Activated CD4-positive, CD25-positive, alpha-beta regulatory T cell treated with anti-CD3 and anti-CD28 coated beads, Interleukin-2, amount 50 U/mL, for 24 hours (primary cell): Measurements from ENCODE around the gene PPP2R5C.

Experiments used
- ATAC-seq, 2 donors: fragments of 150-1000 bp; cut with Tn5 transposase; one replicate each; pipeline ENCODE4 v1.10.0; 2021; ENCODE audit warnings: mild to moderate bottlenecking in 1 of 2, moderate library complexity in 1 of 2

The PPP2R5C gene

DNA sequence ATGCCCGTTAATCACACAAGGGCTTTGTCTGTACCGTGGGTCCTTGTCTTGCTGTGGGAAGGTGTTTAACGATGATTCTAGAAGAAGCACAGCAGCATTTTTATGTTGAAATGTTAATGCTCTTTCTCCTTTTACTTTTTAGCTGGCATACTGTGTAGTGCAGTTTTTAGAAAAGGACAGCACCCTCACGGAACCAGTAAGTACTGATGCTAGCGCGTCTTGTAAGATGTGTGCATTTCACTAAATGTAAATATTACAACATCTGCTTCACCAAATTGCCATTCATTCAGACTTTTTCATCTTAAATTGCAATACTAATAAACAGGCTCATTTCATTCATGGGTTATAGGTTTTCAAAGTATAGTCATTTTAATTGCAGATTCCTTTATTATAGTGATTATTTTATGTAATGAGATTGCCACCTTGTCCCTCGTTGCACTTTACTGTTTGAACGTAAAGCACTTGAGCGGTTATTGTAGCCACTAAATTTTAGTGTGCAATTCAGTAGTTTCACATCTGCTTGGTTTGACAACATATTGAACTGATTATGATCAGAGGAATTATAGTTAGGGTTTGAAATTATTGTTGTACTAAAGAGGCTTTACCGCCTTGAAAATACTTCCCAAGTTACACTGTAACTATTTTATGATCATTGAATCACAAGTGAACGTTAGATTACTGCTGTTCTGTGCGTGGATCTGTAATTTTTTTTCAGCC is 133.0 kb downstream of the PPP2R5C start:
- no peak for ATAC-seq

DNA sequence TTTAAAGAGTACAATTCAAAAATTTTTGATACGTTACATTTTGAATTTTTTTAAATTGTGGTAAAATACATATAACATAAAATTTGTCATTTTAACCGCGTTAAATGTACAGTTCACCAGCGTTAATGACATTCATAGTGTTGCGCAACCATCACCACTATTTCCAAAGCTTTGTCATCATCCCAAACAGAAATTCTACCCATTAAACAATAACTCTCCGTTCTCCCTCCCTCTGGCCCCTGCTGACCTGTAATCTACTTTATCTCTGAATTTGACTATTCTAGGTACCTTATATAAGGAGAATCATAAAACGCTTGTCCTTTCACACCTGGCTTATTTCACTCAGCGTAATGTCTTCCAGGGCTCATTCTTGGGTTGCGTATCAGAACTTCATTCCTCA is 133.7 kb downstream of the PPP2R5C start:
- ATAC-seq = no peak

DNA sequence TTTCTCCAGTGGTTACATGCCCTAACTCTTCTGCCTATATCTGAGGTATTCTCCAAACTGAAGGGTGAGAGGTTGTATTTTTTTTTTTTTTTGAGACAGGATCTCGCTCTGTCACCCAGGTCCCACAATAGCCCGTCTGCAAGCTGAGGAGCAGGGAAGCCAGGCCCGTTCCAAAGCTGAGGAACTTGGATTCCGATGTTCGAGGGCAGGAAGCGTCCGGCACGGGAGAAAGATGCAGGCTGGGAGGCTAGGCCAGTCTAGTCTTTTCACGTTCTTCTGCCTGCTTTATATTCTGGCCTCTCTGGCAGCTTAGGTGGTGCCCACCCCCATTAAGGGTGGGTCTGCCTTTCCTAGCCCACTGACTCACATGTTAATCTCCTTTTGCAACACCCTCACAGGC is 135.8 kb downstream of the PPP2R5C start:
- ATAC-seq = no peak

DNA sequence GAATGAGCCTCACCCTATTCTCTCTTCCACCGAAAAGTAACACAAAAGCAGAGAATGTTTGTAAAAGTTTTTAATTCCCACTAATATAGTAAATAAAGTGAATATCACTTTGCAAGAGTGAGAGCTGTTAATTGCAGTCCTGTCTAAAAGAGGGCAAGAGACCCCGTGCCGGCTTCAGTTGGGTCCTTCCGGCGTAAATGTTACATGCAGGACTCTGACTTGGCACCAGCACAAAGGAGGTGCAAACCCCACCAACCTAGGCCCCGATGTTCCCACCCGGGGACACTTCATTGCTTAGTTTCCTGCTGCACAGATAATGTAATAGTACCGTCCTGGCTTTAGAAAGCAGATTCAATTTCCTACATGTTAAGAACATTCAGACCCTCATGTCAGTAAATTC is 136.9 kb downstream of the PPP2R5C start:
- ATAC-seq = no peak

DNA sequence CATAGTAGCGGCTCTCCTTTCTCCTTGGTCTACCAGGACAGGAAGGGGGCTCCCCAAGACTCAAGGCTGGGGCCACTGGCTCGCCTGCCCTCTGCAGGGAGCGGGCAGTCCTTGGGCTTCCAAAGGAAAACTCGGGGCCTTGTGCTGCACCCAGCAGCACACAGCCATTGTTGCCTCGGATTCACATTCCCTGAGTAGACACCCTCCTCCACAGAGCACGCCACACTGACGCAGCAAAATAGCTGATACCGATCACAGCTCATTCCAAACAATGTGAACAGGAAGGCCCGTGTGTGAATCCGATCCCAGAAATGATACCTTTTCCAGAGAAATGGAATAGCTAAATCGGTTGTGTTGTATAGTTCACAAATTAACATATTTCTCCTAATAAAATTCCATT is 137.8 kb downstream of the PPP2R5C start:
- ATAC-seq = no peak

DNA sequence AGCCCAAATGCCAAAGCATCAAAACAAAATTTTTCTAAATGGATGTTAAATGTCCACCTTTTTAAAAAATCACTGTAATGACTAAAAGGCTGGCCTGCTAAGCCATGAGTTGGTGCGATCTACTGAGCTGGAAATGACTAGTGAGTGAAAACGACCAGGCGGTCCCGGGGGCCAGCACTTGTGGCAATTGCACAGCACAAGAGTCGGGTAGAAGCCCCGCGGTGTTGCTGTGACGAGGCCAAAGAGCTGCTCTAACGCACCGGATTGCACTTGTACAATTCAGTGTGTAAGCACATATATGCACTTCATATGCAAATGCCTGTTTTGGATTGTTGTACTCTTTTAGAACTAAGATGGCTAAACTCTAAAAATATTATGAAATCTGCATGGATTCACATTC is 138.7 kb downstream of the PPP2R5C start:
- ATAC-seq = no peak

DNA sequence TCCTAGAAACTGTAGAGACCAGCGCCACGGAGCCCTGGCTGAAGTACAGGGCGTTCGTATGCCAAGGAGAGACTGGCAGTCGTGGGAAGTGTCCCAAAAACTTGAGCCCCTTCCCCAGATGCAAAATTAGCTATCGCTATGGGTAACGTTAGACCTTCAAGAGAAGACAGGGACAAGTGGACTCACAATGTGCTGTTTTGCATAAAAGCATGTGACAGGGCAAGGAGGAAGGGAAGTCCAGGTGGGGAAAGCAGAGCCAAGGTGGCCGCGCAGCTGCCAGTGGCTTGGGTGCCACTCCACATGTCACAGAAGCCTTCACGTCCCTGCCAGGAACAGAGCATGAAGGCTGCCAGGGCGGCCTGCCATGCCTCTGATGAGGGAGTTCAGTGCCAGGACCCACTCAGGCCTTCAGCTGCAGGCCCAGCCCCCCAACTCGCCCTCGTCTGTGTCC is 141.6 kb downstream of the PPP2R5C start:
- no peak for ATAC-seq

DNA sequence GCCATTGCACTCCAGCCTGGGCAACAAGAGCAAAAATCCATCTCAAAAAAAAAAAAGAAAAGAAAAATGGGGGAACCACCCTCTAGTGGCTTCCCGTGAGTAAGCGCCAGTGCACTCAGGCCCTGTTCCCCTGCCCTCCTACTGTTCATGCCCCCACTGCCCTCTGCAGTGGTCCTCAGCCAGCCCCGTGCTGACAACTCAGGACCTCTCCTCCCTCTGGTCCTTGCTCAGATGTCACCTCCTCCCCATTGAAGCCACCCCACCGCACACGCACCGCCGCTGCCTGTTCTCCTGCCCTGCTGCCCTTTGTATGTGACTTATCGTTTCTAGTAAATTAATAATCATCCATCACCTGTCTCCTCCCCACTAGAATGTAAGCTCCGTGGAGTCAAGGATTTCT is 144.1 kb downstream of the PPP2R5C start:
- no peak for ATAC-seq

DNA sequence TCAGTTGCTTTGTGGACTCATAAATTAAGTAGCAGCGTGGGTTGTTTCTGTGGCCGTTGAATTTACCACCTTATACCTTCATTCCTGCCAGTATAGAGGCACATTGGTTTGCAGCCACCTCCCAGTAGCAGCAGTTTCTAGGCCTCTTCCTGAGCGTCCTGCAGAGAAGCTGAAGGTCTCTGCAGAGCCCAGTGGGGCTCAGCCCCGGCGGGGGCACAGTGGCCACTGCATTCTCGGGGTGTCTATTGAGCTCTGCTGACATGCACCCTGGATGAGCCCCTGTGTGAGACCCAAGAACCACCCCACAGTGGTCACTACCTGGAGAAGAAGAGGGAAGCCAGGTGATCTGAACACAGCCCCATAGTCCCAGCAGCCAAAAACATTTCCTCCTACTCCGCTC is 145.1 kb downstream of the PPP2R5C start:
- ATAC-seq = no peak

DNA sequence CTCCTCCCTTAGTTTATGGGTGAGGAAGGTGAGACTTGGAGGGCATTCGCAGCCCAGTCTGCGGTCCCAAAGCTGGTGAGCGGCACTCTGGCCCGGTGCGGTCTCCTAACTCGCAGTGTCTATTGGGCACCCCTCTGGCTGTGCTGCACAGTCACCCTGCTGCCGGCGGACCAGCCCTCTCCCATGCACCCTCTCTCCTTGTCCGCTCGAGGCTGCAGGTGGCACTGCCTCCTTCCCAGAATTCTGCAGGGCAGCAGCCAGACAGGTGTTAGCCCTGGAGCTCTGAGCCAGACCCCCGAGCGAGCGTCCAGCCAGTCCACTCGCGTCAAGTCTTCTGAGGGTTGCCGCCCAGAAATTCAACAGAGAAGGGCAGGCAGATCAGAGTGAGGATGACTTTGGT is 146.1 kb downstream of the PPP2R5C start:
- no peak for ATAC-seq

DNA sequence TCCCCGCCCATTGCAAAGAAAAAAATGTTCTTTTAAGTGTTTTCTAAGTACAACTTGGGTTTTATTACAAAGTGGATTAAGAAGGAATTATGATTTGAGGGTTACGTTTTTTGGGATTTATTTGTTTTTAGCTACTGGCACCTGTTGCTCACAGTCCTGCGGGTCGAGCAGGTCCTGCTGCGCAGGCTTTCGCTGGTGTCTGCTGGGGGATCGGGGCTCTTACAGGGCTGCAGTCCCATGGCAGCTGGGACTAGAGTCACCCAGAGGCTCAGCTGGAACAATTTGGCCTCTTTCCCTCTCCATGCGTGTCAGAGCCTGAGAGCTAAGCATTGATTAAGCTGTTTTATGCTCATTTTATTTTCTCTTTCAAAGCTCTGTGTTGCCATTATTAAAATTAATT is 147.3 kb downstream of the PPP2R5C start:
- no peak for ATAC-seq

DNA sequence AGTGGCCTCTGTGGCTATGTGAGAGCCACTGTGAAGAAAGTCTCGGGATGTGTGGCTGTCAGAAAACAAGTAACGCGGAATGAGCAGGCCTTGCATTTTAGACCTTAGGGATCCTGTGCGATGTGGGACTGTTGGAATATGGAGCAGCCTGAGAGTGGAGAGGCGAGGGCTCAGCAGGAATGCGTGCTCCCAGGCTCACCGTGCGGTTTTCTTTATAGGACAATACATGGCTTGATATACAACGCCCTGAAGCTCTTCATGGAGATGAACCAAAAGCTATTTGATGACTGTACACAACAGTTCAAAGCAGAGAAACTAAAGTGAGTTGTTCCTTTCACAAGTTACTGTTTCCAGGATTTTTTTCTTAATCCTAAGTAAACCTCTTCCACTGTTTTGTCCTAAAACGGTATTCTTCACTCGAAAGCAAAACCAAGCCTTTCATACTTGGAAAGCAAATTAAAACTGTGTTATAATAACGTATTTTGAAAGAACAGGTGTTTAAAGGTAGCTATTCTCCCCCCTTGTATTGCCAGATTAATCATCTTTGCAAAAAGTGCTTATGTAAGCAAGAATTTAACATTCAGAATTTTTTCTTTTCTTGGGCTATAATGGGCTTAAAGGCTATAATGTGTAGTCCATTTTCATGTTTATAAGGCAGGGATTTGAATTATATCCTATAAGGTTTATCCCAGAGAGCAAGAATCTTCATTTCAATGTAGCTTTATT is 148.0 kb downstream of the PPP2R5C start:
- ATAC-seq = no peak

DNA sequence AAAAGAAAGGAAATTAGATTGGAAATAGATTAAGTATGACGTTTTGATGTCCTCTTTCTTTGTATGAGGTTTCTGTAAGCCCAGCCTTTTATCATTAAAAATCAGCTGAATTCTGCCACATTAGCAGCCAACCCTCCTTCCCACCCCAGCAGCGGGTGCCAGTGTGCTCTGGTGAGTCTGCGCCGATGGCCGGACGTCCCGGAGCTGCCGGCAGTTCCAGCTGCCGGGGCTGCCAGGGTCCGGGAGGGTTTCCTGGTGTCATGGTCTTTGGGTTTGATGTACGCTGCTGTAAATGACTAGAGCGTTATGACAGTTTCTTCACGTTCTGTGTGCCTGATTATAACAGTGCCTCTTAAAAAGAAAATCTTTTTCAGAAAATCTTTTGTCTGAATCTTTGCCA is 151.3 kb downstream of the PPP2R5C start:
- no peak for ATAC-seq

DNA sequence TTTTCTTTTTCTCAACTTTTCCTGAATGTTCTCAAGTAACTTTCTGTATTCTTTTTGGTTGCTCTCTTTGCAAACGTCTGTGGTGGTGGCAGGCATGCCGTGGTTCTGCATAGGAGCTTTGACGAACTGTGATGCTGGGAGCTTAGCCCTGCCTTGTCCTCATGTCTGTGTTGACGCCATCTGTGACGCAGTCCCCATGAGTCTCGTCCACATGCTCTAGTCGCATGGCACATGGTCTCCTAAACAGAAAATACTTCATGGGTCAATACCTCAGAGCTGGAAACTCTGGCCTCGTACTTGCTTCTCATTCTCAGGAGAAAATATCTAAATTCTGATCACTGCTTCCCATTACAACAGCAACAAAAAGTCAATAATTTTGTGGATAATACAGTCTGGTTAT is 152.6 kb downstream of the PPP2R5C start:
- no peak for ATAC-seq

DNA sequence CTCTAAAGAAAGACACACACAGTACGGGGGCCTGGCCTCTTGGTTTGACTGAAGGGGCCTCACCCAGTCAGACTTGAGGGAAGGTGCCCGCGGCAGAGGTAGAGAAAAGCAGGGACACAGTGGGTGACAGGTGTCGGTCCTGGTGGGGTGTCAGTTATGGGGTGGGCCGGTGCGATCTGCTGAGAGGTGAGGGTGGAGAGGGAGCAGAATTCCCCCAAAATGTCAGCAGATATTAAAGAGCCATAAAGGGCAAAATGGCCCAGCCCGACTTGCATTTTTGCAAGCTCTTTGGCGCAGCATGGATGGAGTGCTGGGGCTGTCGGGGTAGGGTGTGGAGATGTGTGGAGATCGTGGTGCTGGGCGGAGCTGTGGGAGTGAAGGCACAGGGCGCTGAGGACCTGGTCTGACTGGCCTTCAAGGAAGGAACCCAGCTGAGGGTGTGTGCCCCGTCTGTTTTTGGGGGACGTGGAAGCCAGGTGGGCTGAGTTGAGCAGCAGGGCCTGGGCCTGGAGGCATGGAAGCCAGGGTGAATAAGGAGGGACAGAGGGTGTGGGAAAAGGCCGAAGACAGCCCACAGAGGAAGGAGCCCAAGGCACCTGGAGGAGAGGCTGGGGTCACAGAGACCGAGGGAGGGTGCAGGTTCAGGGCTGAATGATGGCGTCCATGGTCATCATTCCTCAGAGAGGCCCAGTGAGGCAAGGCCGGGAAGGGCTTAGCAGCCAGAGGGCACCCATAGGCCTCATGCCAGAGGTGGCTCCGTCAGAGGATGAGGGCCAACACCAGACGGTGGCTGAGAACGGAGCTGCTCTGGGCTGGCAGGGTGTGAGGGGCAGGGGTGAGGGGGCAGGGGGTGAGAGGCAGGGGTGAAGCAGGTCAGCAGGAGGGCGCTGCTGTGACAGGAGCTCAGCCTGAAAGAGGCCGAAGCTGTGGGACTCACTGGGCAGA is 154.6 kb downstream of the PPP2R5C start:
- no peak for ATAC-seq

DNA sequence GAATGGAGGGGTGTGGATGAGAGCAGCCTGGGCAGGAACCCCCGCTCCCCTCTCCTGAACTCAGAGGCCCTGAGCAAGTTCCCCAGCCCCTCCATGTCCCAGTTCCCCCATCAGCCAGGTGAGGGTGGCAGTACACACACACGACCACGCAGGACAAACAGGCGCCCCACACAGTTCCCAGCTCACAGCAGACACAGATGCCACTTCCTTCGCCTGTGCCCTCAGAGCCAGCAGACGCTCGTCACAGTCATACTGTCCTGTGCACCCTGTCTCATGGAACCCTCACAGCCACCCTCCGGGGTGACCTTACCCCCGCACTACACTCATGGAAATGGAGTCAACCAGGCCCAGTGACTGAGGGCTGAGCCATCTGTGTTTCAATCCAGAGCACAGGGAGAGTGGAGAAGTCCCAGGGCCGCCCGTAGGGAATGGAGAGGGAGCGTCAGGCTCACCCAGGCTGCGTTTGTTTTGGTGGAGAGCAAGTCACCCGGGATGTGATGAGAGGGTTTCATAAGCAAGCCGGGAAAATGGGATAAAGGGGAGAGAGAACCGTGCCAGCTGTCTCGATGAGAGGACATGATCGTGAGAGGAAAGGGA is 155.4 kb downstream of the PPP2R5C start:
- ATAC-seq = no peak

DNA sequence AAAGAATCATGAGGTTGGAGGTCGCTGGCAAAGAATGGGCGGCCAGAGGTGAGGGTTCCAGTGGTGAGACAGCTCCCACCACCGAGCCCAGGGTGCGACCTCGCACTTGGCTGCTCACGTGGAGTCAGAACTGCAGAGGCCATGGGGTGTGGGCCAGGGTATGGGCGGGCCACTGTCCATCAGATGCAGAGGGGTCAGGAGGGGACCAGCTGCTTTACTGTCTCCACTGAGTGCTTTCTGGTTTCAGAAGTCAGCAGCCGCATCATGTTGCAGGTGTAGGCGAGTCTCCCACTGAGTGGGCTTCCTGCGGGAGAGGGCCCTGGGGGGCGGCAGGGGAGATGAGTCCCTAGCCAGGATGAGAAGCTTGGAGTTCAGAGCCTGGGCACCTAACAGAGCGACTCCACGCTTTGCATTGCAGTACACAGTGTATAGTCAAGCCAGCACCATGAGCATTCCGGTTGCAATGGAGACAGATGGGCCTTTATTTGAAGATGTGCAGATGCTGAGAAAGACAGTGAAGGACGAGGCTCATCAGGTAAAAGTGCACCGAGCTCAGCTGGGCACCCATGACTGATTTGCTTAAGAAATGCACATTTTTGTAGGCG is 156.0 kb downstream of the PPP2R5C start:
- ATAC-seq = no peak

DNA sequence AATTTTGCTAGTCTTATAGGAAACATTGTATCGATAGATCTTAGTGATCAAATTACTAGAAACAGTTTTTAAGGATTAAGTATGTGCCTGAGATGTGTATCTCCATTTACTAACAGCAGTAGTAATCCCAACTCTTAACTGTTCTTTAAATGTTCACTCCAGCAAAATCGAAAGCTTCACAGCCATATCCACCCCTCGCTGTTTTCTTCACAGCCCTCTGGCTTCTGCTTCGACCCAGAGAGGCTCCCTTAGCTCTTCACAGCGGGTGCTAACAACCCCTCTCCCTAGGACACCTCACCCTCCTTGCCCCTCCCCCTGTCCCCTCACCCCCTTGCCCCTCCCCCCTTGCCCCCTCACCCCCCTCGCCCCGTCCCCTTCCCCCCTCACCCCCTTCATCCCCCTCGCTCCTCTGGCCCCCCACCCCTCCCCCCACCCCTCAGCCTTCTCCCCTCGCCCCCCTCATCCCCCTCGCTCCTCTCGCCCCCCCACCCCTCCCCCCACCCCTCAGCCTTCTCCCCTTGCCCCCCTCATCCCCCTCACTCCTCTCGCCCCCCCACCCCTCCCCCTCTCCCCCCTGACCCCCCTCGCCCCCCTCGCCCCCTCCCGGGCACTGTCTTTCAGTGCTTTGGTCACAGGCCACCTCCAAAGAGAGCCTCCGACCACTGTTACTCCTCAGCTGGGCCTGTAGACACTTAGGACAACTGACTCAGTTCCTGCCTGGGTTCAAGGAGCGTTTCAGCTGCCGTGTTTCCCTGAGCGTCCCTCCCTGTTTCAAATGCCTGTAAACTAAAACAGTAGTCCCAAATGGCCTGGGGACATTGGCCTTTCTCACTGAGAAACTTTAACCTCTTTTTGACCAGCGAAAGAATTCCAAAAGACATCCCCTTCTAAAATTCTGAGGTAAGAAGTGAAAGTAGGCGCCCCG is 156.8 kb downstream of the PPP2R5C start:
- no peak for ATAC-seq

DNA sequence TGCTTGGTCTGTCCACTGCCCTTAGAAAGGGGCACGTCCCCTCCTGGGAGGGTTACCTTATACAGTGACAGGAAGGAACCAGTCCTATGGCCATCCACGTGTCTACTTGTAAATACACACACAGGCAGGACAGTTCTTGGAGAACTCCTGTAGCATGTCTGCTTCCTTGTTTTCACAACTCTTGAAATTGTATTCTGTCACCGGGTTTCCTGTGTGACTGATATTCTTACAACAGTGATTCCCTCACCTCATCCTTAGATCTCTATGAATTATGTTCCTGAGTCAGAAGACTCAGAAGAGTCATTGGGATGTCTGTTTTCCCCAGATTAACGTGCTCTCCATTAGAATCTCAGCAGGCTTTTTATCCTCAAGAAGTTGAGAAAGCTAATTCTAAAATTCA is 158.8 kb downstream of the PPP2R5C start:
- no peak for ATAC-seq

DNA sequence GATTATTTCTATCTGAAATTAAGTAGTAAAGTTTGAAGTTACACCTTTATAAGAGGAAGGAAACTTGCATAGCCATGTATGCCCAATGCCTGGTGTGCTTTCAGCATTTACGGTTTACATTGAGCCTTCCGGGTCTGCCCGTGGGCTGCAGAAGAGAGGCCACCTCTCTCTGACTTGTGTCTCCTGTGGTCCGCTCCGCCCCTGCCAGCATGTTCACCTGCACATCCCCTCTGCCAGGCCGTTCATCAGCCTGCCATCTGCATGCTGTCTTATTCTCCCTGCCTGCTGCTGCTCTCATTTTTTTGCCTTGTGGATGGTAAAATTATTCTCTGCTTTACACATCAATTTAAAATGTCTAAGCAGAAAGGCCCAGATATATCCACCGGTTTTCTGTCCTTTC is 161.4 kb downstream of the PPP2R5C start:
- ATAC-seq = no peak

DNA sequence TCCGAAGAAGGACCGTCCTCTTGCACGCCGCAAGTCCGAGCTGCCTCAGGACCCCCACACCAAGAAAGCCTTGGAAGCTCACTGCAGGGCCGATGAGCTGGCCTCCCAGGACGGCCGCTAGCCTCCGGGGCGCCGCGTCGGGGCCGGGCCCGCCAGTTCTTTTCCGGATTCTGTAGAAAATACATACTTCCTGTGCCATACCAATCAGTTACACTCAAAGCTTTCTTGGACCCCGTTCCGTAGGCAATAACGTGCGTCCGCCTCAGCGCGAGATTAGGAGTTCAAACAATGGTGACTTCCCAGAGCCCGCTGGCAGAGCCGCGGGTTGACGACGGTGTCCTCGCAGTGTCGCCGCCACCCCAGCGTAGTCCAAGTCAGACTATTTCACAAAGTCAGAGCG is 163.6 kb downstream of the PPP2R5C start:
- ATAC-seq = no peak
